Right forelimb (tissue), 1 donor: ENCODE measurements around the gene BRI3BP.
"Not testable (repeated sequence)": the region's sequence is repeated elsewhere in the genome, so short reads cannot be mapped to it uniquely, and the experiment has no call there.

Source experiments
- DNase-seq: peaks from one replicate; pipeline ENCODE4 v3.0.0-alpha.2; 2018

Gene BRI3BP

DNA sequence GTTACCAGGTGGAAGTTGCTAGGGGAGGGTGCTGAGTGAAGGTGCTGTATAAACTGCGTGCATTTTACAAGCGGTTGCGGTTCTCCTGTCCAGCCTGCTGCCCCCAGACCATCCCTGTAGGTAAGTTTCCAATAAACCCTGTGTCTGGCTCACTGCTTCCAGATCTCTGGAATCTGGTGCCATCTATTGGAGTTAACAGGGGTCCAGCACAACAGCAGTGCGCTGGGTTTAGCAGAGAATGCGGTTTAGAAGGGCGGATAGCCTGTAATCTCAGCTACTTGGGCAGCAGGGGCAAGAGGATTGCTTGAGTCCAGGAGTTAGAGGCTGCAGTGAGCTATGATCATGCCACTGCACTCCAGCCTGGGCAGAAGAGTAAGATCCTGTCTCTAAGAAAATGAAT is 76.7 kb downstream of the BRI3BP start:
- no peak for DNase-seq

GRCh38 chr12:125070661-125071390 is 77.4 kb downstream of the BRI3BP start:
- DNase-seq: no peak

DNA sequence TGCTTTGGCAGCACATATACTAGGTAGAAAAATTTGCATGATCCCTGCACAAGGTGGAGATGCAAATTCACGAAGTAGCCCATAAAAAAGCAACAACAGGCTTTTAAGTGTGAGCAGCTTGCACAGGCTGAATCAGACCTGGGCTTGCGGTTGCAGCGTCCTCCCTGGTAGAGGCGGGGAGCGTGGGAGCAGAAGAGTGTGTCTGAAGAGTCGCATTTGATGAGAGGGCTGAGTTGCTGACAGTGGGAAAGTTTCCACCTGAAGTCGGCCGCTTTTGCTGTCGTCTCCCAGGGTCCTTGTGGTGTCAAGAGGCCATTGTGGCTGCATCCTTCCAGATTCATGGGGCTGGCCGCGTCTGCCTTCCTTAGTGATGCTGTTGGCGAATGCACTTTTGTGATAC is 78.0 kb downstream of the BRI3BP start:
- DNase-seq: no peak

GRCh38 chr12:125072496-125072895 is 79.1 kb downstream of the BRI3BP start:
- no peak for DNase-seq

DNA sequence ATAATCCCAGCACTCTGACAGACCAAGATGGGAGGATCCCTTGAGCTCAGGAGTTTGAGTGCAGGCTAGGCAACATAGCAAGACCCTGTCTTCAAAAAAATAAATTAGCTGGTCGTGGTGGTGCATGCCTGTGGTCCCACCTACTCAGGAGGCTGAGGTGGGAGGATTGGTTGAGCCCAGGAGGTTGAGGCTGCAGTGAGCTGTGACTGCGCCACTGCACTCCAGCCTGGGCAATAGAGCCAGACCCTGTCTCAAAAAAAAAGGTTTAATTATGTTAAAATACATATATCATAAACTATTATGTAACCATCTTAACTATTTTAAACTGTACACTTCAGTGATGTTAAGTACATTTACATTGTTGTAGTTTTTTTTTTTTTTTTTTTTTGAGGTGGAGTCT is 80.8 kb downstream of the BRI3BP start:
- not testable (repeated sequence) for DNase-seq

DNA sequence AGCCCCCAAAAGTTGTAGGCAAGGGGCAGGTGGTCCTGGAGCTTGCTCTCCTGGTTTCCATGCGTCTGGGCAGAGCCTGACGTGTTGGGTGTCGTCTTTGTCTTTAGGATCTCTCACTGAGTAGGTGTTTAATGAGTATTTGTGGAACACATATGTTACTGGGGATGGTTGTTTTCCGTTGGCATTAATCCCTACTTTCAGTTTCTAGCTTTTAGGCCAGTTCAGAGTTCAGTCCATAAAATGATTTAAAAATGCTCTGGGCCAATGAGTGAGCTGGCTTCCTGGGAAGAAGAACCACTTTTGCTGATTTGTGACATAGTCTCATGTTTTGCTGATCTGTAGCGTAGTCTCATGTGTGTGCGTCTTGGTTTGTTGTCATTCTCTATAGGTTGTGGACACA is 82.7 kb downstream of the BRI3BP start:
- no peak for DNase-seq

DNA sequence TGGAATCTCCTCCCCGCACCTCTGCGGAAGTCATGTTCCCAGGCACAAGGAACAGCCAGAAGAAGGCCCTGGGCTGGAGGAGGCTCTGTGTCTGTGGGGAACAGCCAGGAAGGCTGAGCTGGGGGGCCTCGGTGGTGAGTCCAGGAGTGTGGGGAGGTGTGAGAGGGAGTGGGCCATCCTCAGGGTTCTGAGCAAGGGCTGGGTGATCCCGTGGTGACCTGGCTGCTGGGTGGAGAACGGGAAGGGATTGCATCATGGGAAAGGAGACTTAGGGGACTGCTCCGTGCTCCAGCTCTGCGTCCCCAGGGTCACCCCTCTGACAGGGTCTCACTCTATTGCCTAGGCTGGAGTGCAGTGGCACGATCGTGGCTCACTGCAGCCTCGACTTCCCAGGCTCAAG is 85.6 kb downstream of the BRI3BP start:
- no peak for DNase-seq

GRCh38 chr12:125079648-125080645 is 86.5 kb downstream of the BRI3BP start:
- no peak for DNase-seq
